MM.1S (cell line): ENCODE measurements around the gene SARS2.

ENCODE experiments used
- DNase-seq: peaks from one replicate; pipeline ENCODE4 v3.0.0-alpha.2; 2015
- H2AFZ ChIP-seq: fragments of 300-600 bp; sonication (generic); 2 replicates; pipeline ENCODE4 v1.6.0; 2016; ENCODE audit warnings: antibody characterized with exemption, low read length
- H3F3A ChIP-seq: fragments of 300-600 bp; sonication (generic); 2 replicates; pipeline ENCODE4 v1.6.1; 2016; ENCODE audit warnings: mild to moderate bottlenecking, antibody characterized with exemption, low read length, moderate library complexity, mixed read lengths; ENCODE audit not compliant: insufficient read depth
- H3K27ac ChIP-seq: fragments of 300-600 bp; sonication (generic); 2 replicates; pipeline ENCODE4 v1.5.1; 2016; ENCODE audit warnings: mild to moderate bottlenecking, low read length
- H3K27me3 ChIP-seq: fragments of 300-600 bp; sonication (generic); replicated peaks from 2 replicates; pipeline ENCODE4 v1.6.0; 2016; ENCODE audit warnings: low read length; ENCODE audit not compliant: insufficient read depth
- H3K36me3 ChIP-seq: fragments of 300-600 bp; sonication (generic); replicated peaks from 2 replicates; pipeline ENCODE4 v1.6.1; 2016; ENCODE audit warnings: mild to moderate bottlenecking, low read length, mixed read lengths; ENCODE audit not compliant: insufficient read depth
- H3K4me1 ChIP-seq: fragments of 300-600 bp; sonication (generic); 2 replicates; pipeline ENCODE4 v1.6.1; 2016; ENCODE audit warnings: low read length, mixed read lengths
- H3K4me2 ChIP-seq: fragments of 300-600 bp; sonication (generic); 2 replicates; pipeline ENCODE4 v1.6.0; 2016; ENCODE audit warnings: low read depth, low read length
- H3K4me3 ChIP-seq: fragments of 300-600 bp; sonication (generic); 2 replicates; pipeline ENCODE4 v1.5.1; 2016; ENCODE audit warnings: low read length, mixed read lengths
- H3K79me2 ChIP-seq: fragments of 300-600 bp; sonication (generic); 2 replicates; pipeline ENCODE4 v1.6.1; 2016; ENCODE audit warnings: mixed run types, low read length, mixed read lengths
- H3K9ac ChIP-seq: fragments of 300-600 bp; sonication (generic); 2 replicates; pipeline ENCODE4 v1.6.1; 2016; ENCODE audit warnings: low read length, mixed read lengths
- H3K9me2 ChIP-seq: fragments of 300-600 bp; sonication (generic); replicated peaks from 2 replicates; pipeline ENCODE4 v1.6.1; 2016; ENCODE audit warnings: mild to moderate bottlenecking, low read length, mixed read lengths; ENCODE audit not compliant: insufficient read depth
- H3K9me3 ChIP-seq: fragments of 300-600 bp; sonication (generic); replicated peaks from 2 replicates; pipeline ENCODE4 v1.6.1; 2016; ENCODE audit warnings: mild to moderate bottlenecking, low read length, mixed read lengths; ENCODE audit not compliant: insufficient read depth
- H4K20me1 ChIP-seq: fragments of 300-600 bp; sonication (generic); 2 replicates; pipeline ENCODE4 v1.6.1; 2016; ENCODE audit warnings: mild to moderate bottlenecking, low read length, moderate library complexity, mixed read lengths; ENCODE audit not compliant: insufficient read depth
- CTCF ChIP-seq: fragments of 300-600 bp; sonication (generic); IDR thresholded peaks from 2 replicates; pipeline ENCODE4 v1.5.1; 2016; ENCODE audit warnings: antibody characterized with exemption, low read length, mixed read lengths
- EZH2 ChIP-seq: fragments of 300-600 bp; sonication (generic); optimal IDR thresholded peaks from 2 replicates; pipeline ENCODE3; 2017; ENCODE audit warnings: low read depth, mild to moderate bottlenecking, antibody characterized with exemption, low read length, mixed read lengths
- EZH2phosphoT487 ChIP-seq: fragments of 300-600 bp; sonication (generic); IDR thresholded peaks from 2 replicates; pipeline ENCODE4 v1.6.1; 2018; ENCODE audit warnings: antibody characterized with exemption, low read length

The SARS2 gene

GRCh38 chr19:38964738-38965137 is 34.2 kb upstream of the SARS2 start:
- no peaks in the 10 kb centered on the region for H3F3A ChIP-seq
- DNase-seq, result no peak
- 0 out of 2 replicates have a peak, but pooled peaks cover 3% of the 10 kb centered on the region for H3K4me1 ChIP-seq
- no peak overlapping the region for H3K4me3 ChIP-seq
- TF ChIP-seq EZH2, result no peak
- TF ChIP-seq CTCF, result no peak
- TF ChIP-seq EZH2phosphoT487, result no peak
- H3K4me2 ChIP-seq, result no peak overlapping the region
- no peaks in the 10 kb centered on the region for H3K9me2 ChIP-seq
- no peaks in the 10 kb centered on the region for H3K79me2 ChIP-seq
- H3K27me3 ChIP-seq, result no peaks in the 10 kb centered on the region
- H2AFZ ChIP-seq, result no peak overlapping the region
- H3K27ac ChIP-seq, result no peak overlapping the region
- no peaks in the 10 kb centered on the region for H4K20me1 ChIP-seq
- H3K9ac ChIP-seq, result no peak overlapping the region
- H3K36me3 ChIP-seq, result no peaks in the 10 kb centered on the region
- no peaks in the 10 kb centered on the region for H3K9me3 ChIP-seq

- H4K20me1 ChIP-seq, result no peaks in the 10 kb centered on the region
- TF ChIP-seq EZH2phosphoT487 (no peak), CTCF (no peak), EZH2 (no peak)
- H3K9me2 ChIP-seq, result no peaks in the 10 kb centered on the region
- H3K4me1 ChIP-seq, result 0 out of 2 replicates have a peak, but pooled peaks cover 3% of the 10 kb centered on the region
- no peak overlapping the region for H3K4me3 ChIP-seq
- H3K27ac ChIP-seq, result no peak overlapping the region
- no peaks in the 10 kb centered on the region for H3F3A ChIP-seq
- no peak overlapping the region for H3K4me2 ChIP-seq
- no peaks in the 10 kb centered on the region for H3K79me2 ChIP-seq
- no peaks in the 10 kb centered on the region for H3K9me3 ChIP-seq
- no peak for DNase-seq
- H3K27me3 ChIP-seq, result no peaks in the 10 kb centered on the region
- H3K36me3 ChIP-seq, result no peaks in the 10 kb centered on the region
- H3K9ac ChIP-seq, result no peak overlapping the region
- no peak overlapping the region for H2AFZ ChIP-seq
These were observed 29.1 kb upstream of the SARS2 start for GRCh38 chr19:38959618-38960017.

GRCh38 chr19:38958301-38958700 is 27.7 kb upstream of the SARS2 start:
- Histone ChIP-seq H3K4me1 (0 out of 2 replicates have a peak, but pooled peaks cover 3% of the 10 kb centered on the region), H3K4me3 (no peak overlapping the region), H3K36me3 (no peaks in the 10 kb centered on the region), H2AFZ (no peak overlapping the region), H3K9me3 (no peaks in the 10 kb centered on the region), H4K20me1 (no peaks in the 10 kb centered on the region), H3K27ac (no peak overlapping the region), H3K9ac (no peak overlapping the region), H3K27me3 (no peaks in the 10 kb centered on the region), H3K4me2 (no peak overlapping the region), H3K9me2 (no peaks in the 10 kb centered on the region), H3F3A (no peaks in the 10 kb centered on the region), H3K79me2 (no peaks in the 10 kb centered on the region)
- no peak for DNase-seq
- TF ChIP-seq EZH2phosphoT487, result no peak
- no peak for TF ChIP-seq EZH2
- no peak for TF ChIP-seq CTCF

GRCh38 chr19:38956264-38956663 is 25.7 kb upstream of the SARS2 start:
- no peak for TF ChIP-seq CTCF
- TF ChIP-seq EZH2phosphoT487, result no peak
- no peak for TF ChIP-seq EZH2
- no peaks in the 10 kb centered on the region for H4K20me1 ChIP-seq
- no peak overlapping the region for H2AFZ ChIP-seq
- no peaks in the 10 kb centered on the region for H3K9me3 ChIP-seq
- H3K4me2 ChIP-seq, result no peak overlapping the region
- no peak for DNase-seq
- no peak overlapping the region for H3K27ac ChIP-seq
- H3K4me3 ChIP-seq, result no peak overlapping the region
- peaks cover 9% of the 10 kb centered on the region for H3K27me3 ChIP-seq
- no peaks in the 10 kb centered on the region for H3F3A ChIP-seq
- H3K9ac ChIP-seq, result no peak overlapping the region
- no peaks in the 10 kb centered on the region for H3K79me2 ChIP-seq
- H3K36me3 ChIP-seq, result no peaks in the 10 kb centered on the region
- no peaks in the 10 kb centered on the region for H3K9me2 ChIP-seq
- H3K4me1 ChIP-seq, result no peaks in the 10 kb centered on the region
